NOMO-1 (cell line): ENCODE results near the gene FASTKD1.

Source experiments
- DNase-seq, 2 experiments: peaks; one replicate each; lab custom pipeline; 2025; ENCODE audit not compliant: unreplicated experiment in 2 of 2; lab: John Stamatoyannopoulos, UW

Gene FASTKD1

GRCh38 chr2:169509955-169510354 is 63.7 kb downstream of the FASTKD1 start:
- DNase-seq: peak; percentile 1 to 39

- DNase-seq: no peak
These were observed 64.3 kb downstream of the FASTKD1 start, which contains the start of gene KLHL41 for GRCh38 chr2:169509298-169509885. Gene KLHL41 (plus strand): TSS chr2:169509702. CDS start chr2:169509779, 77 bp downstream.

GRCh38 chr2:169507698-169508097 is 66.0 kb downstream of the FASTKD1 start:
- DNase-seq: no peak

- DNase-seq: no peak
These were observed 69.0 kb downstream of the FASTKD1 start for GRCh38 chr2:169504651-169505050.

- DNase-seq: no peak
These were observed 78.2 kb downstream of the FASTKD1 start for GRCh38 chr2:169495310-169495928.

- DNase-seq: no peak
These were observed 80.3 kb downstream of the FASTKD1 start for GRCh38 chr2:169493360-169493759.

GRCh38 chr2:169491378-169491777 is 82.3 kb downstream of the FASTKD1 start:
- no peak for DNase-seq

- DNase-seq: no peak
These were observed 82.8 kb downstream of the FASTKD1 start for GRCh38 chr2:169490834-169491233.

GRCh38 chr2:169486487-169486886 is 87.2 kb downstream of the FASTKD1 start:
- DNase-seq: no peak

GRCh38 chr2:169485650-169486138 is 88.0 kb downstream of the FASTKD1 start:
- no peak for DNase-seq

- DNase-seq: no peak
These were observed 93.6 kb downstream of the FASTKD1 start for GRCh38 chr2:169480079-169480465.
